ENCODE data around the gene INMT.

INMT gene

DNA sequence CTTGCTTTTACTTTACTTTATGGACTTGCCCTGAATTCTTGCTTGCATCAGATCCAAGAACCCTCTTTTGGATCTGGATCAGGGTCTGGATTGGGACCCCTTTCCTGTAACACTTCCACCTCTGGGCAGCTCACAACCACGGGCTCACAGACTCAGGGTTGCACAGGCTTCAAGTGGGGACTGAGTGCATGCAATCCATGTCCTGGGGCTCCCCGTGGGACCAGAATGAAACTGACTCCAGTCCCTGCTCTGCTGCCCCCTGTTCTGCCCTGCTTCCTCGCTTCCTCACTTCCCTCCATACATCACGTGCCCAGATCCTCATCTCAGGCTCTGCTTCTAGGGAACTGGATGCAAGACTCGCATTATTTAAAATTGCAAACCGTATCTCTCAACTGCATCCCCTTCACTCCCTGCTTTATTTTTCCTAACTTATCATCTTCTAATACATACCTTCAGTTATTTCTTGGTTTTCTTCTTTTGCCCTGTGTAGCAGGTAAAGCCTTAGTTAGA is 23.3 kb upstream of the INMT start:
- DNase-seq: no peak

DNA sequence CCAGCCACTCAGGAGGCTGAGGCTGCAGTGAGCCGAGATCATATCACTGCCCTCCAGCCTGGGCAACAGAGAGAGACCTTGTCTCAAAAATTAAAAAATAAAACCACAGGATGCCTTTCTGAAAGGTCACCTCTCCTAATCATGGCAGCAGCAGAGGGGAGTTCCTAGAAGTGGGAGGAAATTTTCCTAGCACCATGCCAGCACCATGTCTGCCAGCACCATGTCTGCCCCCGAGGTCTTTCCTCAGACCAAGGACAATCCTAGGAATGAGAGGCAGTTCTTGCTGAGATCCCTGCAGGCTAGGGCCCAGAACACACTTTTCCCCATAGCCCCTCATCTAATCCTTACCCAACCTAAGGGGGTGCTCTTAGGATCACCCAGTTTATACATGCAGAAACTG is 22.3 kb upstream of the INMT start:
- no peak for DNase-seq

DNA sequence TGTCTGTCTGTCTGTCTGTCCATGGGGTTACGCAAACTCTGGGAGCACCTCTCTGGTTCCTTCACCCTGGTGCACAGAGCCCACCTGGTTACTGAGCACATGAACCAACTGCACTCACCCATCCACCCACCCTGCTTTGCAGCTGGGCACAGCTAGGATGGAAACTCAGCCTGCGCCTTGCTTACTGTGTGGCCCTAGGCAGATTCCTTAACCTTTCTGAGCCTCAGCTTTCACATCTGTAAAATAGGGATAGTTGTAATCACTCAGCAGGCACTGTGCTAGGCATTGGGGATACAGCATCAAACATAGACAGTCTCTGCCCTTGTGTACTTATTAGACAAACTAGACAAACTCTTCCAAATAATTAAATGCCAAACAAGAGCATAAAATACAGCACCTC is 21.8 kb upstream of the INMT start:
- DNase-seq: no peak

DNA sequence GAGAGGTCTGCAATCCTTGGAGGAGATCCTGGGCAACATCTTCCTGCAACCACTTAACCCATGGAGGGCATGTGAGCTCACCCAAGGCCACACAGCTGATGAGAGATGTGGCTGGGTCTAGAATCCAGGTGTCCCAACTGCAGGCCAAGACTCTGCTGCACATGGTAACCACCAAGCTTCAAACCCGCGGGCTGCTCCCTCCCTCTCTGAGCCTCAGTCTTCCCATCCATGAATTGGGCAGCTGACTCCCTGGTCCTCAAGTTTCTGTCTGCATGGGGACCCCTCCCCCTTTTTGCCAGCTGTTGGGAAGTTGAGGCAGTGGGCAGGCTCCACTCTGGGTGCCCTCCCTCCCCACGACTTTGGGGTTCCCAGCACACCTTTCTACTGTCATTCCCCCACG is 20.9 kb upstream of the INMT start:
- DNase-seq: no peak

DNA sequence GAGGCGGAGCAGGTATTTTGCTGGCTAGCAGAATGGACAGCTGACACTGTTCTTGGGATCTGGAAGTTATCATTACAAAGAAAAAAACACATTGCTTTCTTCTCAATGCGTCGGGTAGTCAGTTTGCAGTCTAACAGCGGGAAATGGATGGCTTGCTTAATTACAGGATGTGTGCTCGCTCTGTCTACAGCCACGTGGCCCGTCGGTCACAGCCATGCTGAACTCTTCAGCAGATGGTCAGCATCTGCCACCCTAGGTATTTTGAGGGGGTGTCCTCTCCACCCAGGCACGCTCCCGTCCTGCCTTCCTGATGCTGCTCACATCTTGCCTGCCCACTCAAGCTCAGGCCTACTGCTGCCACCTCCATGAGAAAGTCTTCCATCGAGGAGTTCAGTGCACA is 20.4 kb upstream of the INMT start:
- no peak for DNase-seq

DNA sequence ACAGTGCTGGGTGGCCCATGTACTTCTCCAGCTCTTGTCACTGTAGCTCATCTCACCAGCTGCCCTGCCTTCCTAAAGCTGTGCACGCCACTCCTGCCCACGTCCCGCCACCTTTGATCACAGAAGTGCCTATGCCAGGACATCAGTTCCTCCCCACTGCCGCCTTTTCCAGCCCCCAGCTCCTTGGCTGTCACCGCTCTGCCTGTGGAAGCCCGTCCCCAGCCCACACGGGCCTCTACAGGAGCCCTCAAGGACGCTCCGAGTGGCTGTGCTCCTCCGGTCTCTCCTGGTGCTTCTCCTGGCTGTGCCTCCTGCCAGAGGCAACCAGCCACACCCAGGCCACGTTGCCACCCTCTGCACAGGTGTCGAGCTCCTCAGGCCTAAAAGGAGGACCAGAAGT is 19.3 kb upstream of the INMT start:
- no peak for DNase-seq

DNA sequence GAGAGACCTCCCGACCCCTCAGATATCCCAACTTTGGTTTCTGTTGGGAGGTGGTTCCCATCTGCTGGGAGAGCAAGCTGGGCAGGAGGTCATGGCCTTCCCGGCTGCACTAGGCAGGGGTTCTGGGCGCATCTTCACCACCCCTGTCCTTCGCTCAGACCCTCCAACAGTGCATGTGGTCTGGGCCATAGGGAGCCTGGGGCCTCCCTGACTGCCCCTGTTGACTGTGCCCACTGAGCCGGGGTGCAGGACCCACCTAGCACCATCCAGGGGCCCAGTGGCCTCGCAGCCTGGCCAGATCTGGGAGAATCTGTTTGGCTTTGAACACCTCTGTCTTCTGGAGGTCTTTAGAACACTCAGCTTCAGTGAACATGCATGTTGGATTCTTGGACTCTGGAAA is 18.7 kb upstream of the INMT start:
- no peak for DNase-seq

DNA sequence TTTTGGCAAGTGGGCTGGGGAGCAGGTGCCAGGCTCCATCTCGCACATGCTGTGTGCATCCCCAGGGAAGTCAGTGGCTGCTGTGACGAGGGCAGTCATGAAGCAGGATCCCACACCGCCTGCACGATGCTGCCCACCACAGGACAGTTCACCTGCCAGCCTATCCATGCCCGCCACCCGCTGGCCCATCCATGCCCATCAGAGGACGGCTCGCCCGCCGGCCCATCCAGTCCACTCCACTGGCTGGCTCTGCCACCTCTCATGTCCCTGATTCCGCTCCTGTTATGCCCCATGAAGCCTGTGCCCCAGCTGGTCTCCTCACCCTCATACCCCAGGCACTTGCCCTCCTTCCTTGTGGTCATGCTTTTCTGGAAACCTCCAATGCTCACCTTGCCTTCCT is 18.2 kb upstream of the INMT start:
- DNase-seq: no peak

DNA sequence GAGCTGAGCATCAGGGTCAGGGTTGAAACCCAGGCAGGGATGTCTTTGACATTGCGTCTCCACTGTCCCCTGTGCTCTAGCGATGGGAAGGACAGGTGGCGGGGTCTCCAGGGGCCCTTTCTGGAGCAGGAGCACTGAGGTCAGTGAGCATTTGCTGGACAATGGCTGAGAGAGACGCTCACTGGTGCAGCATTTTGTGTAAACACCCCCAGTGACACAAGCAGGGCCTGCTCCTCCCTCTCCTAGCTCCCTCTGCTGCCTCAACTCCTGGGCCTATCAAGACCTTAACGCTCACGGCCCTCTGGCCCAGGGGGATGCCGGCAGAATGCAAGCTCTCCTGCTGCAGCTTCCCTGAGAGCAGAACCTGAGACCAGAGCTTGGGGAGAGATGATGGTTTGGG is 17.4 kb upstream of the INMT start:
- DNase-seq: no peak

DNA sequence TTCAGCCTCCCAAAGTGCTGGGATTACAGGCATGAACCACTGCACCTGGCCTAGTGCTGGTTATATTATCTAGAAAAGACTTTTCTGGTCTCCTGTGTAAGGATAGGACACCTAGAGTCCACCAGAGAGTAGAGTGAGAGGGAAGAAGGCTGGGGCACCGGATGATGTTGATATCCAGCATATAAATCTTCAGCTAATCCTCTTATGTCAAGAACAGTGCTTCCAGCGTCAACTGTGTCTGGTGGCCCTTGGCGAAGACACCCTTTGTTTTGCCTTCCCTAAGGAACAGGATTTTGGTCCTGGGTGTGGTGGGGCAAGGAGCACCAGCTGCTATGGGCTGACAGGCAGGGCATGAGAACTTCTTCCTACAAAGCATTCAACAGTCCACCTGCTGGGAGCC is 16.3 kb upstream of the INMT start:
- no peak for DNase-seq

DNA sequence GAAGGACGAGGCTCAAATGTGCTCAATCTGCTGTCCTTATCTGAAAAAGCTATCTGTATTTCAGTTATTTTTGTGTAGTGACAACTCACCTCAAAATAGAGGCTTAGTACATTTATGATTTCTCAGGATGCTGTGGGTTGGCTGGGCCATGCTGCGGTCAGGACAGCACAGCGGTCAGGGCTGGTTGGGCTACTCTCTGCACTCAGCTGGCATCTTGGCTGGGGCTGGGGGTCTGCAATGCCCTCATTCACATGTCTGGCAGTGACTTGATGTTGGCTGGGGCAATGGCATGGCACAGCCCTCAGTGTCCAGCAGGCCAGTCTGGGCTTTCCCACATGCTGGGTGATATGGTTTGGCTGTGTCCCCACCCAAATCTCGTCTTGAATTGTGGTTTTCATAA is 15.6 kb upstream of the INMT start:
- no peak for DNase-seq

DNA sequence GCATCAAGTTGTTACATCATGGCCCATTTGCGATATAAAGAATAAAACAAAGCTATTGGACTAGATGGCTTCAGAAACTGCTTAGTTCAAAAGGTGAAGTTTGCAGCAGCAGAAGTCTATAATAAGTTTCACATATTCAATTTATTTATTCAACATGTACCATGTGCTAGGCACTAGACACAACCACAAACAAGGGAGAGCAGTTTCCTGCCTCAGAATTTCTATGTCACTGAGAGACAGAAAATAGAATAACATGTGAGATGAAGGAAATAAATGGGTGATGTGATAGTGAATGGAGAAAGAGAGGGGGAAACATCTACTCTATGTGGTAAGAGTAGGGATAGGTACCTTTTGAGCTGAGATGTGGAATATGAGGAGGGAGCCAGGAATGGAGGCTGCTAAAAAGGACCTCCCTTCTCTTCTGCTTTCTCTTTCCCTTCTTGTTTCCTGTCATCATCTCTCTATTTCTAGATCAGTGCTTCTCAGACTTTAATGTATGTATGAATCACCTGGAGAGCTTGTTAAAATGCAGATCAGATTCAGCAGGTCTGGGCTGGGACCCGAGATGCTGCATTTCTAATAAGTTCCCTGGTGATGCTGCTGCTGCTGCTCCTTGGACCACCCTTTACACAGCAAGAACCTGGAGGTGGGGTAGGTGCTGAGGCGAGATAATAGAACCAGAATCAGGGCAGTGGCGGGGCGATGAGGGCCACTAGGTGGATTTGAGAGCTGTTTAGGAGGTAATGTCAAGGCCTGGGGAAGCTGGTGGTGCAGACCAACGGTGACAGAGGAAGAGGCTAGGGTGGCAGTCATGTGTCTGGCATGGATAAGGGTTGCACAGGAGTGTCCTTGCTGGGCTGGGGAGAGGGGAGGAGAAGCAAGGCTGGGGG is 13.7 kb upstream of the INMT start:
- no peak for DNase-seq

DNA sequence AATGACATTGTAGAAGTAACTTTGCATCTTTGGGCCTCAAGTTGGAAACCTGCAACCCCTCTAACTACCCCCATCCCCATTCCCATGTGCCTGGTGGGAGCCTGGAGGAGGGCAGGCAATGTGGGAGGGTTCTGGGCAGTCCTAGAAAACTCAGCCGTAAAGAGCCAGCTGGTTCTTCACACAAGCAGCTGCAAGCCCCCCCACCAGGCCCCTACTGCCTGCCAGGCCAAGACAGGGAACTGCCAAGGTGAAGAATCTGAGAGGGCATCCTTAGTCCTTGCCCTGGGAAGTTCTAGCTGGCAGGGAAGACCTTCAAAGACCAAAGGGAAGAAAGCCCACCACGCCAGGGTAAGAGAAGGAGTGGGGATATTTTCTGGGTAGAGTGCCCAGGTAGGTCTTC is 12.2 kb upstream of the INMT start:
- DNase-seq: no peak

DNA sequence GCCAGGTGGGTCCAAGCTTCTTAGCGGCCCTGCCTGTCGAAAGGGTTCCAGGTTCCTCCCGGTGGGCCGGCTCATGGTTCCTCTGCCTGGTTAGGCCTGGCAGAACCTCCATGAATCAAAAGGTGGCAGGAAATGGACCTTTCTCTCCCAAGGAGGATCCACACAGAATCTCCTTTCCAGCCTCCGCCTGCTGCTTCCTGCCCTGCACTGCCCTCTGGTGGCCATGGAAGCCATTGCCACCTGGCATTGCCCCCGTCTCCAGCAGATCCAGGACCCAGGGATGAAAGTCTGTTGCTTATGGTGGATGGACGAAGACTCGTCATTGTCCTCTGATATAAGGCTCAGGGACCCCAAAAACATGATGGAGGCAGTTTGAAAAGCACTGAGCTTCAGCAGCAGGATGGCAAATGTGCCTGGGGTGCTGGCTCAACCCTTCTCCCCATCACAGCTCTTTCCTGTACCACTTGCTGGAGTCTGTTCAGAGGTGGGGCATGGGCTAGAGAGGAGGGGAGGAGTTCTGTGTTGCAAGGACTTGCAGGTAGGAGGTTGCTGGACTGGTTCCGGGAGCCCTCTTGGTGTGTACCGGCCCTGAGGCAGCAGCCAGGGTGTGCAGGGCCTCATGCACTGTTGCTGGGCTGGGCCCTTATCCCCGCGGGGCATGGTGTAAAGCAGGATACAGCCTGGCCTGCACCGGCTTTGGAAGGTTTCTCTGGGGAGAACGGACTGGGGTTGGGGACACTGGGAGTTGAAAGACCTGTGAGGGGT is 11.3 kb upstream of the INMT start:
- DNase-seq: peak; percentile 75 to 82

DNA sequence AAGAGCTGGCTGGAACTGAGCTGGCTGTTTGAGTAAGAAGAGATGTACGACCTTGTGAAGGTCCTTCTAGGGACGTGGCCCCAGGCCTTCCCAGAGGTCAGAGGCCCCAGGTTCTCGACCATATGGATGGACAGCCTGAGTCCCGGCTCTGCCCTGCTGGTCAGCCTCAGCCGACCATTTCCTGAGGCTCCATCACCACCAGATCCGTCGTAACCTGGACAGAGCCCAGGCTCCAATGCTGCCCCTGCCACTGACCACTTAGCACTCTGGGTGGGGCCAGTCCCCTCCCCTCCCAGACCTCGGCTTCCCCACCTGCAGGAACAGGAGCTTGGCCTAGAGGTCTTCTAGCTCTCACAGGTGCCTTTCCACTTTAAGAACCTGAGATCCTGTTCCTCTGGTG is 10.6 kb upstream of the INMT start:
- DNase-seq: no peak

DNA sequence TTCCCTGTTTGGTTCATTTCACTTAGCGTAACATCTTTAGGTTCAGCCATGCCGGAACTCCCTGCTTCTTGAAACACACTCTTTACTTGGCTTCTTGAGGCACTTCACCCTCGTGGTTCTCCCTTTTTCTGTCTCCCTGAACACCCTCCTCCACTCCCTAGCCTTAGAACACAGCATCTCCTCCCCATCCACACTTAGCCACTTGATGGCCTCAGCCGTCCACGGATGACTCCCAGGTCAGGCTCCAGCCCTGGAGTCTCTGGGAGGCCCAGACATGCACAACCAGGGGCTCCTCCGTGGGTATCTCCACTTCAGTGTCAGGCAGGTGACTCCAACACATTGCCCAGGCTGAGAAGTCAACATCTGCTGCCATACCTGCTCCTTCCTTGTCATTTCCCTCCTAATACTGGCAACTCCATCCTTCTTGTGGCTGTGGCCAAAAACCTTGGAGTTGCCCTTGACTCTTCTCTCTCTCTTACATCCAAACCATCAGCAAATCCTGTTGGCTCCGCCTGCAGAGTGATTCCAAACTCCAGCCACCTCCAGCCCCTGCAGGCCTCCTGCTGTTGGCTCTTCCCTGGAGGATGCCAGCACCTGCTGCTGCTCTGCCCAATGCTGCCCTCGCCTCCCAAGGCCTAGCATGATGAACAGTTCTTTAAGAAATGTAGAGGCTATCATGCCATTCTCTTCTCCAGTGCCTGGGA is 8.4 kb upstream of the INMT start:
- DNase-seq: no peak

DNA sequence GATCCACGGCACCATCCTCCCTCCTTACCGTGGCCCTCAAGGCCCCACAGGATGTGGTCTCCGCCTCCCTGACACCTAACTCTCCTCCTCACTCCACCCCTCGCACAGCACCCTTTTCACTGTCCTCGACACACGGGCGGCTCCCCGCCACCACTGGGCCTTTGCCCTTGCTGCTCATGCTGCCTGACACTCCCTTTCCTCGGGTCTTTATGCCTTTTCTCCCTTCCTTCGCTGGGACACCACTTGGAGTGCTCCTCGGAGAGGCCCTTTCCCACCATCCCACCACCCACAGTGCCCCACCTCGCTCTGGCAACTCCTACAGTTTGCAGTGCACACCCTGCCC is 7.9 kb upstream of the INMT start:
- DNase-seq: no peak

DNA sequence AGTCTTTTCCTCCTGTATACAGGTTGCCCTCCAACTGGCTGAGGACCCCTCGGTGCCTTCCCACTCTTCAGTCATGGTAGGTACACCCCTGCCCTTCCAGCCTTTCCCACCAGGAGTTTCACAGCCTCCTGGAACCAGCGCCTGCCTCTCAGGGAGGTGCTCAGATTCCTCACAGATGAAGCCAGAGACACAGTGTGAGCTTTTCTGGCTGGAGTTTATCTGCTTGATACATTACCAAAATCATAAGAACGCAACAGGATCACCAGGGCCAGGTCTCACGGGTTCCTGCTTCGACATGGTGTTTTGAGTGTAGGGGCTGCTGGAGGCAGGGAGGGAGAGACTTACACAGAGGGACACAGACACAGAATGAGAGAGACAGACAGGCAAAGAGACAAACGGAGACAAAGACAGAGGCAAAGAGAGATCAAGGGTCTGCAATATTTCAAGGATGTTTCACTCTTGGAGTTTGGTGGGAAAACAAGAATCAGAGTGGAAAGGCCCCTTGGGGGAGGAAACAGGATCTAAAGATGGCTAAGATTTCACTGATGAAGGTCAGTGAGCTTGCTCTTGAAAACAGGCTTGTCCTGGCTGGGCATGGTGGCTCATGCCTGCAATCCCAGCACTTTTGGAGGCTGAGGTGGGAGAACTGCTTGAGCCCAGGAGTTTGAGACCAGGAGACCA is 6.5 kb upstream of the INMT start:
- DNase-seq: no peak

DNA sequence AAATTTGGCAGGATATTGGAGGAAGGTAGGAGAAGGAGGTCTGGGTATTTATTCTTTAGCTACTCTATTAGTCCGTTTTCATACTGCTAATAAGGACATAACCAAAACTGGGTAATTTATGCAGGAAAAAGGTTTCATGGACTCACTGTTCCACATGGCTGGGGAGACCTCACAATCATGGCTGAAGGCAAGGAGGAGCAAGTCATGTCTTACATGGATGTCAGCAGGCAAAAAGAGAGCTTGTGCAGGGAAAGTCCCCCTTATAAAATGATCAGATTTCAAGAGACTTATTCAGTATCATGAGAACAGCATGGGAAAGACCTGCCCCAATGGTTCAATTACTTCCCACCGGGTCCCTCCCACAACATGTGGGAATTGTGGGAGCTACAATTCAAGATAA is 1.9 kb upstream of the INMT start:
- no peak for DNase-seq

DNA sequence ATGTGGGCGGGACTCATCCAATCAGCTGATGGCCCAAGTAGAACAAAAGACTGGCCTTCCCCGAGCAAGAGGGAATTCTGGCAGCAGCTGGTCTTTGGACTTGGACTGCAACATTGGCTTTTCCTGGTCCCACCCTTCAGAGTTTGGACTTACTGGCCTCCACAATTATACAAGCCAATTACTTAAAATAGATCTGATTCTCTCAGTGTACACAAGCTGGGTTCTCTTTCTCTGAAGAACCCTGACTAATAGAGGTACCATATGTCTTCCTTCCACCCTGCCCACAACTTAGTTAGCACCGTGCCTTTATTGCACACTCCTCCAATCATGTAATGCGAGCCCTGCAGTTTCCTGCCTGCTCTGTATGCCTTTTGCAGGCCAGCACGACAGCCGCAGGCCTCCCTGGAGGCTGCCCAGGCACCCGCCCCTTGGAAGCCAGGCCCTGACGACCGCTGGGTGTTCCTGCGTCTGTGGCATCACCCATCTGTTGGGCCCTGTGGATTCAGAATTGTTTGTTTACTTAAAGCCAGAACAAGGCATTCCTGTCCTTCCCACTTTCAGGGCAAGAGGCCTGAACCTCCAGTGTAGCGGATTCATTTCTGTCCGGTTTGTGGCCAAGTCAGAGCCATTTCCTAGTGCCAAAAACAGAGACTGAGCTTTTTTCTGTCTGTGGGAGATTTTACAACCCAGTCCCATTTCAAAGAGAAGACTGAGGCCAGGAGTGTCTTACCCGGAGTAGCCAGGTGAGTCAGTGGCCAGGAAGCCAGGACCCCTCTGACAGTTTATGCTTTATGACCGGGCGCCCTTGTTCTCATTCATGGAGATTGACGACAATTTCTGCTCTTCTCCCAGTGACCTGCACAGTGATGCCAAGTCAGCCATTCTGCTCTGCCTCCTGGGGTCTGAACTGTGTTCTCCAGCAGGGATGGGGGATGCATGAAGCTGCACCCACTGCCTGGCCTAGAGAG is 968 bp upstream of the INMT start:
- DNase-seq: no peak

DNA sequence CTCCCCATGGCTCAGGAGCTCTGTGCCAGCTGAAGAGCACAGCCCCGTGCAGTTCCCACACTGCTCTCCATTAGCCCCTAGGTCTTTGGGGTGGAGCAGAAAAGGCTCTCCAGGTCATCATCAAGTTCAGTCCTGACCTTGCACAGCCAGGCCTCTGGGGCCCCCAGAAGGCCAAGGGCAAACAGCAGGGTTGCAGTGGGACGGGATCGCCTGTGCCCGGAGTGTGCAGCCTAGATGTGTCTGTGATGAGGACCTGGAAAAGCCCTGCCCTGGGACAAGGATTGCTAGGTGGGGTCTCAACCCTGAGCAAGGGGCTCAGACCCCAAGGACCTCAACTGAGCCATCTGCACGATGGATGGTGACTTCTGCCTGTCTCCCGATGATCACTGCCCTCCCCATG is 549 bp downstream of the INMT start:
- no peak for DNase-seq

DNA sequence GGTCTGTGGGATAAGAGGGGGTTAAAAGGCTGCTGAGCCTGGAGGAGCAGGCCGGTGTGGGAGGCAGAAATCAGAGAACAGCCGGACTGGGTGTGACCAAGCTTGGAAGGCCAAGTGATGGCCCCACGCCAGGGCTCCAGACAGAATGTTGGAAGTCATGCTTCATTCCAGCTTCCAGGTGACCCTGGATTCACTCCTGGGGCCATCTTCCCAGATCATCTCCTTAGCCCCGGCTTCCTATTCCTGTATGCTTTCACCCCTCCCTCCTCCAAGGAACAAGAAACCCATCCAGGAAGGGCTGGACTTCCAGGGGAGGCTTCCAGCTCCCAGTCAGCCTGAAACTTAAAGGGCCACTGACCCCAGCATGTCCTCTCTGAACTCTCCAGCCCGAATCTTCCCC is 1.0 kb downstream of the INMT start:
- no peak for DNase-seq
